GM10248 (cell line): Measurements from ENCODE around the gene DRAM1.

Experiments used
- CTCF ChIA-PET: fragments of 300-600 bp; sonication (Branson Sonifier 250); formaldehyde crosslinking; extraction: SDS; loops from one replicate; lab custom pipeline; 2021; ENCODE audit warnings: antibody characterized with exemption; lab: Yijun Ruan, JAX
- POLR2A ChIA-PET: fragments of 350-650 bp; sonication (Branson Sonifier 250); formaldehyde crosslinking; extraction: SDS; loops from one replicate; lab custom pipeline; 2020; ENCODE audit warnings: antibody characterized with exemption; lab: Yijun Ruan, JAX
- DNase-seq: peaks from one replicate; pipeline ENCODE4 v3.0.0; 2012; ENCODE audit errors: extremely low spot score
- TF ChIP-seq, protein P1 (sequence below): IDR thresholded peaks from 2 replicates; pipeline ENCODE4 v1.5.1; 2012; ENCODE audit warnings: mild to moderate bottlenecking, low read depth; ENCODE audit errors: extremely low read depth, missing control alignments, control extremely low read depth

The DRAM1 gene

DNA sequence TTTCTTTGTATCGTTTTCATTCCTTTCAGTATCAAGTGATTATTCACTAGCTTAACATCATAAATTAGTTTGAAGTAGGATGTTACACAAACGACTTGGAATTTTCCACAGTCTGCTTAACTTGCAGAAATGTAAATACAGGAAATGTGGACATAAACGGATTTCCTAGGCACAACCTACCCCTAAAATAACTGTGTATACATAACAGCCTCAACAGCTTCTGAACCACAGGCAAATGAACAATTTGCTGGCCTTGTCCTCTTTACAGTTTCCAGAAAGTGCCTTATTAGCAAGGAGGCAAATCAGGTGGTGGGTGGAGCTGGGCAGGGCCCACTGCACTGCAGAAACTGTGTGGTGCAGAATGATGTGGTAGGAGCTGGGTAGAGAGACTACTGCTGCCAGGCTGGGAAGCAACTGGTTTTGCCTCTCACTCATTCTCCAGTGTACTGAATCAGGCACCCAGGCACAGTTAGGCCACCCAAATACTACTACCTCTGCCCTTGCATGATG, 14.1 kb downstream of the DRAM1 start:
- DNase-seq = peak; percentile 37
- ChIA-PET CTCF (interaction anchor here (0.8 to 2.8 kb wide), 9 partner anchors 8 to 61 kb away, joined by 3 to 14 read pairs (median 4); partner anchors contain the start of gene GNPTAB), POLR2A (interaction anchor here (0.5 to 0.8 kb wide), 2 partner anchors 9 to 15 kb away, joined by 4 to 12 read pairs; no protein-coding TSS in a partner anchor)
- TF ChIP-seq, protein P1, sequence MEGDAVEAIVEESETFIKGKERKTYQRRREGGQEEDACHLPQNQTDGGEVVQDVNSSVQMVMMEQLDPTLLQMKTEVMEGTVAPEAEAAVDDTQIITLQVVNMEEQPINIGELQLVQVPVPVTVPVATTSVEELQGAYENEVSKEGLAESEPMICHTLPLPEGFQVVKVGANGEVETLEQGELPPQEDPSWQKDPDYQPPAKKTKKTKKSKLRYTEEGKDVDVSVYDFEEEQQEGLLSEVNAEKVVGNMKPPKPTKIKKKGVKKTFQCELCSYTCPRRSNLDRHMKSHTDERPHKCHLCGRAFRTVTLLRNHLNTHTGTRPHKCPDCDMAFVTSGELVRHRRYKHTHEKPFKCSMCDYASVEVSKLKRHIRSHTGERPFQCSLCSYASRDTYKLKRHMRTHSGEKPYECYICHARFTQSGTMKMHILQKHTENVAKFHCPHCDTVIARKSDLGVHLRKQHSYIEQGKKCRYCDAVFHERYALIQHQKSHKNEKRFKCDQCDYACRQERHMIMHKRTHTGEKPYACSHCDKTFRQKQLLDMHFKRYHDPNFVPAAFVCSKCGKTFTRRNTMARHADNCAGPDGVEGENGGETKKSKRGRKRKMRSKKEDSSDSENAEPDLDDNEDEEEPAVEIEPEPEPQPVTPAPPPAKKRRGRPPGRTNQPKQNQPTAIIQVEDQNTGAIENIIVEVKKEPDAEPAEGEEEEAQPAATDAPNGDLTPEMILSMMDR = no peak

DNA sequence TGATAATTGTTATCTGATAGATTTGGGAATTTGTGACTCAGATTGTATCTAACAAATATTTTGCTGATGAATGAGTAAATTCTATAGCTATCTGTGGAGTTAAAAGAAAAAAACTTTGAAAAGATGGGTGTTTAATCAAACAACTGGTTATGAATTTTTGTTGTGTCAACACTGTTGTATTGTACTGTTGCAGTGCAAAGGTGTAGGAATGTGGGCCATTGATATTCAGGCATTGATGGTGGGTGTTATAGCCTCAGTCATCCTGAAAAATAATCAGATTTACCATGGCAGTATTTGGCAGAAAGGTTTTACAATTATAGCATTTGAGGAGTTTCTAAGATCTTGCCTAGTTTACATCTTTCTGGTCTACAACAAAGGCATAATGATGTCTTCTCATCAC, 15.4 kb downstream of the DRAM1 start:
- POLR2A ChIA-PET = no interaction called here

DNA sequence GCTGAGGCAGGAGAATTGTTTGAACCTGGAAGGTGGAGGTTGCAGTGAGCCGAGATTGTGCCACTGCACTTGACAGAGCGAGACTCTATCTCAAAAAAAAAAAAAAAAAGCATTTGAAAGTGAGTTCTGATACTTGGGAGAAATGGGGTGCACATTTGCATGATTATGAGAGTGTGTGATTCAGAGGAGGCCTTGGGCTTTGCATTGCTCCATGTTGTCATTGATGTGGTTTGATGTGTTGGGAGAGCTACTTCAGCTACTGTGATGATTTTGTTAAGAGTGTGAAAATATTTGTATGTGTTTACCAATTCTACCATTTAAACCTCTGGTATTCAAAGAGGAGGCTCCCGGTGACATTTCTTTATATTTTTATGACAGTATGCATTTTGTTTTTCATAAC, 24.4 kb downstream of the DRAM1 start:
- DNase-seq = no peak
- POLR2A ChIA-PET = interaction anchor here (0.6 to 0.7 kb wide), 2 partner anchors 15 to 18 kb away, joined by 3 to 4 read pairs; no protein-coding TSS in a partner anchor
- TF ChIP-seq, protein P1 = no peak
- CTCF ChIA-PET = interaction anchor here (1.0 to 1.5 kb wide), 3 partner anchors 10 to 27 kb away, joined by 3 to 5 read pairs (median 4); no protein-coding TSS in a partner anchor

More for the DNA sequence above, 15.4 kb downstream of the DRAM1 start:
- CTCF ChIA-PET = interaction anchor here (1.2 to 2.8 kb wide), 6 partner anchors 12 to 69 kb away, joined by 3 to 14 read pairs (median 4); partner anchors contain the start of gene DRAM1
- DNase-seq = no peak
- TF ChIP-seq, protein P1 = no peak

DNA sequence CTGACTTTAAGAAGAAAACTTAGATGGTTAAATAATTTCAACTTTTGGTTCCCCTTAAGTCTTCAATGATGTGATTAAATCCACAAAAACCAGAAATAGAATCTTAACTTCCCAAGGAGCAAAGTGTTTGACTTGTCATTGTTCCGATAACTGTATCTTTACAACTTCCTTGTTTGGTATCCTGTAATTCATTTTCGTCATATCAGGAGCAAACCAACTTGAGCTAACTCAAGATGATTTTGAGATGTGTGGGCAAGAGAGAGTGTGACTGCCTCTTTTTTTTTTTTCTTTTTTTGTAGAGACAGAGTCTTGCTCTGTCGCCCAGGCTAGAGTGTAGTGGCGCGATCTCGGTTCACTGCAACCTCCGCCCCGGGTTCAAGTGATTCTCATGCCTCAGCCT, 25.3 kb downstream of the DRAM1 start:
- ChIA-PET POLR2A (interaction anchor here (0.7 kb wide), 1 partner anchor 914 kb away, joined by 3 read pairs; no protein-coding TSS in a partner anchor), CTCF (no interaction called here)
- TF ChIP-seq, protein P1 = no peak
- no peak for DNase-seq

DNA sequence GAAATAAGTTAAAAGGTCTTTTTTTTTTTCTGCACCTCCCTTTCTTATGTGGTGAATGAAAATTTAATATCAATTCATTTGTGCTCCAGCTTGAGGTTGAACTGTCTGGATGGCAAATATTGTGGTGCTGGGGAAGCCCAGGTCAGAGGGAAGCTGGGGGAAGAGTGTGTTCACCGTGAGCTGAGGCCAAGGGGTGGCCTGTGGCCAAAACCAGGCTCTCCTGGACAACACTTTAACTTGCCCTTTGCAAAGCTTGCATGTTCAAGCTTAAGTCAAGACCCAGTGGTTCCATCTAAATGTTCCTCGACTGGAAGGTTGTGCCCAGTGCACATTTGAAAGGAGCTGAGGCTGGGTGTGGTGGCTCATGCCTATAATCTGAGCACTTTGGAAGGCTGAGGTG, 28.8 kb downstream of the DRAM1 start:
- TF ChIP-seq, protein P1 = no peak
- POLR2A ChIA-PET = interaction anchor here (0.7 to 1.0 kb wide), 3 partner anchors 9 to 50 kb away, joined by 3 to 4 read pairs (median 4); no protein-coding TSS in a partner anchor
- CTCF ChIA-PET = interaction anchor here (1.3 to 3.1 kb wide), 3 partner anchors 15 to 66 kb away, joined by 3 to 13 read pairs (median 4); partner anchors contain the start of gene DRAM1

DNA sequence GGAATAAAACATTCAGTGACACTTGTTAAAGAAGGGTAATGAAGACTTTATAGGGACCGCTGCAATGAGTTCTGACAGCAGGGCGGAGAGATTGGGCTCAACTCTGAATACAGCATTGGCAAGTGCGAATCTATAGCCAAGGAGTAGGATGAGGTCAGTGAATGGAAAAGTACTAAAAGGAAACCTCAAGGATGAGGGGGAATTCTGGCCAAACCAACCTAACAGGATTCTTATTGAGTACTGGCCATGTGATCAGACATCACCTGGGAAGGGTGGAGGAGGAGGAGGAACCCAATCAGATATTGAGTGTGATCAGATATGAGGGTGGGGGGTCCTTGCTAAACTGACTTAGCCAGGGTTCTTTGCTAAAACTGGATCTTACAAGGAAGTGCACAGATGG, 31.0 kb downstream of the DRAM1 start:
- ChIA-PET CTCF (interaction anchor here (1.0 to 2.0 kb wide), 2 partner anchors 10 to 14 kb away, joined by 3 to 6 read pairs; no protein-coding TSS in a partner anchor), POLR2A (no interaction called here)
- TF ChIP-seq, protein P1 = no peak
- DNase-seq = no peak

More for the DNA sequence above, 28.8 kb downstream of the DRAM1 start:
- no peak for DNase-seq
